Muscle layer of colon (tissue), 2 donors: Measurements from ENCODE around the gene SPPL2B.

Experiments used
- H3K27ac ChIP-seq: one replicate; pipeline ENCODE4 v1.7.0; 2013; ENCODE audit warnings: low read depth, mild to moderate bottlenecking, low read length, moderate library complexity
- H3K27me3 ChIP-seq, 2 donors: one replicate each; pipeline ENCODE4 v1.7.0; 2013; ENCODE audit warnings: low read length in 2 of 2, mild to moderate bottlenecking in 2 of 2; ENCODE audit not compliant: insufficient read depth in 2 of 2, control insufficient read depth in 1 of 2
- H3K36me3 ChIP-seq: one replicate; pipeline ENCODE4 v1.7.0; 2013; ENCODE audit warnings: mild to moderate bottlenecking, low read length; ENCODE audit not compliant: insufficient read depth
- H3K4me1 ChIP-seq: one replicate; pipeline ENCODE4 v1.7.0; 2013; ENCODE audit warnings: mild to moderate bottlenecking, low read length; ENCODE audit not compliant: insufficient read depth
- H3K4me3 ChIP-seq, 2 donors: one replicate each; pipeline ENCODE4 v1.7.0; 2013; ENCODE audit warnings: low read length in 2 of 2, low read depth in 1 of 2, mild to moderate bottlenecking in 1 of 2, moderate library complexity in 1 of 2
- H3K9ac ChIP-seq: one replicate; pipeline ENCODE4 v1.7.0; 2013; ENCODE audit warnings: low read length
- H3K9me3 ChIP-seq: one replicate; pipeline ENCODE4 v1.7.0; 2013; ENCODE audit warnings: mild to moderate bottlenecking, low read length
- donor health status: abdominal sarcoma.
- donor health status: Adenocarcinoma of cecum.

SPPL2B gene

DNA sequence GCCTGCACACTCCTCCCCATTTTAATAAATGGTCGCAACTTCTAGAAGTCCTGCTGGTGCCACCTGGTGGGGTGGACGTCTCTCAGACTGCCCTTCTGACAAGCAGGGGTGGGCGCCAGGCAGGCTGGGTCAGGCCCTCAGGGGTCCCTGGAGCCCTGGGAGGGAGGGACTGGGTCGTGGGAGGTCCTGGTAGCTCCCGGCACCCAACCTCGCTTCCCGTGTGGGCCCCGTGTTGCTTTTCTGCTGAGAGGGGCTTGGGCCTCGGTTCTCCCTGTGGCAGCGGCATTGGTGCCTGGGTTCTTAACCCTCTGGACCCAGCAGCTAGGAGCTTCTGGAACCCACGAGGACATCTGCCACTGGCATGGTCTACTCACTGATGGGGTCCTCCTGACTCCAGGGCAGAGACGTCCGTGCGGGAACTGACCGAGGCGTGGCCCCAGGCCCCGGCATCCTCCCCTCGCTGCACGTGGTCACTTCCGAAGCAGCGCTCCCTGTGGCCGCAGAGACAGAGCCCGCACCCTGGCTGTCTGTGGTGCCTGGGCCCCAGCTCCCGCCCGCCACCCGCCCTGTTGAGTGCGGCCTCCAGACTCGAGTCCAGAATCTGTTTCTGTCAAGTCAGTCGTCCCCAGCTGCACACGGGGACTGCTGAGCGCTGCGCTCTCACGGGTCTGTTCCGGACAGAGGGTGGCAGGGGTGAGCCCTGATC lies 25.6 kb downstream of the SPPL2B start:
- Histone ChIP-seq H3K36me3 (peaks cover 5% of the 10 kb centered on the region), H3K9me3 (no peaks in the 10 kb centered on the region), H3K9ac (no peak overlapping the region), H3K27ac (no peak overlapping the region), H3K4me1 (no peaks in the 10 kb centered on the region), H3K27me3 (no peaks in the 10 kb centered on the region), H3K4me3 (no peak overlapping the region)

DNA sequence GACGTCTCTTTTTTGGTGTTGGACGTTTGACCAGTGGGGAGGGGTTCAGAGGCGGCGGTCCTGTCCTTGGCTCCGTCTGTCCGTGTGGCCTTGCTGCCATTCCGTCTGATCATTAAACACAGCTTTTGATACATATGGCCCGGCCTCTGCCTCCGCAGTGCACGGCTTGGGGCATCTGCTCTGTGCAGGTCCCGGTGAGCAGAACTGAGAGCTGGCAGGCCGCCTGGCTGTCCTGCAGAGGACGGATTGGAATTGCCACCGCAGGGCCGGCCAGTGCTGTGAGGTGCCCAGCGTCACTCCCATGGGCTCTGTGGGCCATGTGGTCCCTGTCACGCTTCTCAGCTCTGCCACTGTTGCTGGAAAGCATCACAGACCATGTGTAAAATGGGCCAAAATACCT lies 26.2 kb downstream of the SPPL2B start:
- Histone ChIP-seq H3K27ac (no peak overlapping the region), H3K4me1 (no peaks in the 10 kb centered on the region), H3K36me3 (peaks cover 4% of the 10 kb centered on the region), H3K27me3 (peaks cover 0 to under 1% of the 10 kb centered on the region in 2 donors), H3K9ac (no peak overlapping the region), H3K4me3 (no peak overlapping the region), H3K9me3 (no peaks in the 10 kb centered on the region)

DNA sequence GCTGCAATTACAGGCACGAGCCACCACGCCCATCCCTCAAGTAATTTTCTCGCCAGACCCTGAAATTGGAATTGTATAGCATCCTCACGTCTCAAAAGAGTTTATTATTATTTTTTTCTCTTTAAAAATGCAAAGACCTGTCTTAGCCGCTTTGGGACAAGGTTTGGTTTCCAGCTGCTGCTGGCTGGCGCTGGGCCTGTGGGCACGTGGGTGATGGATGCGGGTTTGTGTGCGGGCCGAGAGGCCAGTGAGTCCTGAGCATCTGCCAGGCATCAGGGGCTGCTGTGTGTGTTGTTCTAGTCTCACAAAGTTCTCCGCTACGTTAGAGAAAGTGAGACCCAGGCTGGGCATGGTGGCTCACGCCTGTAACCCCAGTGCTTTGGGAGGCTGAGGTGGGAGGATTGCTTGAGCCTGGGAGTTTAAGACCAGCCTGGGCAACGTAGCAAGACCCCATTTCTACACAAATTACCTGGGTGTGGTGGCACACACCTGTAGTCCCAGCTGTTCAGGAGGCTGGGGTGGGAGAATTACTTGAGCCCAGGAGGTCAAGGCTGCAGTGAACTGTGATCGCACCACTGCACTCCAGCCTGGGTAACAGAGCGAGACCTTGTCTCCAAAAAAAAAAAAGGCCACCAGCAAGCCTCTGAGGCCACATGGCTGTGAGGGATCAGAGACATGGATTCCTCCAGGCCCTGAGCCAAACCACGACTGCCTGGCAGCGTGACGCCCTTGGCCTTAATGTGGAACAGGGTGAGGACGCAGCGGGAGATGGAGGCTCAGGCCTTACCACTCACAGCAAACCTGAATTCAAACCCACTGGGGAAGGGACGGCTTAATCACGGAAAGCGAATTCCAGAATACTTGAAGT lies 26.9 kb downstream of the SPPL2B start:
- Histone ChIP-seq H3K9ac (no peak overlapping the region), H3K9me3 (no peaks in the 10 kb centered on the region), H3K36me3 (peaks cover 4% of the 10 kb centered on the region), H3K4me1 (no peaks in the 10 kb centered on the region), H3K4me3 (no peak overlapping the region), H3K27ac (no peak overlapping the region), H3K27me3 (peaks cover 0 to 8% of the 10 kb centered on the region in 2 donors)

DNA sequence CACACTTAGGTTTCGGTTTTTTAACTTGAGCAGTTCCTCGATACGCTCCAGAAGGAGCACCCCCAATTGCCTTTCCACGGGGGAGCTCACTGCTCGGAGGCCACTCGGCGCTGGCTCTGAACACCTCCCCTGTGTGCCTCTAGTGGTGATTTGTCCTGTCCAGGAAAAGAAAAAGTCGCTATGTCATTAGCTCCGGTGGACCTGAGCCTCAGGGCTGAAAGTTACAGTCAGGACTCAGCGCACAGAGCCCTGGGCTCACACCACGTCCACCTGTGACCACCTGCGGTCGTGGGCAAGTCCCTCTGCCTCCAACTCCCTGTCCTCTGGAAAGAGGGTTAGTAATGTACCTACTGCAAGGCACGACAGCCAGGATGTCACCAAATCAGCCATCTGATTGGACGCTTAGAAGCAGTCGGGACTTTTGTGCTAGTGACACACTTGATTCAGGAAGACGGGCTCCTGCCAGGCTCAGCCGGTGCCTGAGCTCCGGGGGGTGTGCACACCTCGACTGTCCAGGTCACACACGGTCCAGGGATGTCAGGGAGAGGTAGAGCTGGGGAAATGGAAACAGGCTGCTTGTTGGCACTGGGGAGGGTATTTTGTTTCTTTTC lies 27.7 kb downstream of the SPPL2B start:
- H3K4me3 ChIP-seq = no peak overlapping the region
- no peaks in the 10 kb centered on the region for H3K4me1 ChIP-seq
- H3K9ac ChIP-seq = no peak overlapping the region
- no peak overlapping the region for H3K27ac ChIP-seq
- no peaks in the 10 kb centered on the region for H3K9me3 ChIP-seq
- no peaks in the 10 kb centered on the region for H3K36me3 ChIP-seq
- H3K27me3 ChIP-seq = peaks cover 0 to 13% of the 10 kb centered on the region in 2 donors

DNA sequence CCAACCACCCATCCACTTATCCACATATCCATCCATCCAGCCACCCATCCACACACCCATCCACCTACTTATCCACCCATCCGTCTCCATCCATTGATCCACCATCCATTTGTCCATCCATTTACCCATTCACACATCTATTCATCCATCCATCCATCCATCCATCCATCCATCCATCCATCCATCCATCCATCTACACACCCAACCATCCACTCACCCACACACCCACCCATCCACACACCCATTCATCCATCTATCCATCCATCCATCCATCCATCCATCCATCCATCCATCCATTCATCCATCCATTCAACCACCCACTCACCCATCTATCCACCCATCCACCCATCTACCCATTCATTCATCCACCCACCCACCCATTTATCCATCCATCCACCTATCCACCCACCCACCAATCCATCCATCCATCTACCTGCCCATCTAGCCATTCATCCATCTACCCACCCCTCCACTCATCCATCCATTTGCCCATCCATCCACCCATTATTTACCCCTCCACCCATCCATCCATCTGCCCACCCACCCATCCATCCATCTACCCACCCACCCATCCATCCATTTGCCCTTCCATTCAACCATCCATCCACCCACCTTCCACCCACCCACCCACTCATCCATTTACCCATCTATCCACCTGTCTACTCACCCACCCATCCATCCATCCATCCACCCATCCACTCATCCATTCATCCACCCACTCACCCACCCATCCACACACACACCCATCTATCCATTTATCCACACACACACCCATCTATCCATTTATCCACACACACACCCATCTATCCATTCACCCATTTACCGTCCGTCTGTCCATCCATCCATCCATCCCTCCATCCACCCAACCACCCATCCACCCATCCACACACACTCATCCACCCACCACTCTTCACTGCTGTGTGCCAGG lies 29.1 kb downstream of the SPPL2B start:
- H3K27ac ChIP-seq = no peak overlapping the region
- no peak overlapping the region for H3K9ac ChIP-seq
- H3K27me3 ChIP-seq = peaks cover 11 to 24% of the 10 kb centered on the region in 2 donors
- H3K9me3 ChIP-seq = no peaks in the 10 kb centered on the region
- no peaks in the 10 kb centered on the region for H3K4me1 ChIP-seq
- no peaks in the 10 kb centered on the region for H3K36me3 ChIP-seq
- no peak overlapping the region for H3K4me3 ChIP-seq

DNA sequence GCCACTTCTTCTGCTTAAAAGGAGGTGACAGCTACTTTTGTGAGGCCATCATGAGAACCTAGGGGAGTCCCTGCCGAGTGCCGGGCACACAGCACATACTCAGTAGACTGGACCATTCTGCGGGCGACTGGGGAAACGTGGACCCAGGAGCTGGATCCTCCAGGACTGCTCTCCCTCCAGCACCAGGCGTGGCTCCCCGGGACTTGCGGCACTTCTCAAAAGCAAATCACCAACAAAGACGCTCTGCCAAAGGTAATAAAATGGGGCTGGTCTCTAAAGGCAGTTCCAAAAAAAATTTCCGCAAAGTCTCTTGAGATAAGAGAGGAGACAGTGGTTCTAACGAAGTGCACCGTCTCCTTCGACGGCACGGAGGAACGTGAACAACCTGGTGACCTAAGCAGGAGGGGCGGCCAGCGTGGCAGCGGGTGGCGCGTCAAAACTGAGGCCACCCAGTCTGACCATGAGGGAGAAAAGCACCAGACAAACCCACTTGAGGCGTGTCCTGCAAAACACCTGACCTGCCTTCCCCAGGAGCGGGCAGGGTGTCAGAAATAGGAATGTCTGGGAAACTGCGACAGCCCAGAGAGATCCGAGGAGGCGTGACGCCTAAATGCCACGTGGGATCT lies 30.2 kb downstream of the SPPL2B start:
- Histone ChIP-seq H3K27me3 (peaks cover 12 to 32% of the 10 kb centered on the region in 2 donors), H3K4me1 (no peaks in the 10 kb centered on the region), H3K36me3 (no peaks in the 10 kb centered on the region), H3K9me3 (no peaks in the 10 kb centered on the region), H3K4me3 (no peak overlapping the region), H3K9ac (no peak overlapping the region), H3K27ac (no peak overlapping the region)

DNA sequence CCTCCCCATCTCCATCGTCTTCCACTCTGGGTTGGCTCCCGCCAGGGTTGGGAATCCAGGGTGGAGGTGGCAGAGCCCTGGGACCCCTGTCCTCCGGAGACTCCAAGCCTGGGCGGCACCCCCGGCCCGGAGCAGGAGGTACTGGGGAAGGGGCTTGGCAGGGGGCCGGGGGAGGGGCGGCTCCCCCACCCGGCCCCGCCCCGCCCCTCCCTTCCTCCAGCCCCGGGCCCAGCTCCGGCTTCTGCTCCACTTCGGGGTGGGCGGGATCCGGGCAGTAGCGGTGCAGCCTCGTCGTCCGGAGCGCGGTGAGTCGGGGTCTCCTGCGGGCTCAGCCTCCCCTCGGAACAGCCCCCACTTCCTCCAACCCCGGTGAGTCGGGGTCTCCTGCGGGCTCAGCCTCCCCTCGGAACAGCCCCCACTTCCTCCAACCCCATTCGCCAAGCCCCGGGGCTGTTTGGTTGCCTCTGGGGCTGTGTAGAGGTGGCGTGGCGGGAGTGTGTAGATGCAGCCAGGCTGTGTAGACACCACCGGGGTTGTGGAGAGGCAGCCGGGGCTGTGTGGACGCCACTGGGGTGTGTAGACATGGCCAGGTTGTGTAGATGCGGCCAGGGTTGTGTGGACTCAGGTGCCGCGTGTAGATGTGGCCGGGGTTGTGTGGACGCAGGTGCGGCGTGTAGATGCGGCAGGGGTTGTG lies 31.7 kb downstream of the SPPL2B start, which contains the start of gene TMPRSS9:
TSS of gene TMPRSS9 (plus strand) at position 274 of the 694 bp plus-strand sequence. CDS start 29,521 bp downstream, outside the sequence.
- H3K4me1 ChIP-seq = no peaks in the 10 kb centered on the region
- no peak within 1 kb of the TSS for H3K27ac ChIP-seq
- peaks cover 19 to 37% of the 10 kb centered on the region in 2 donors for H3K27me3 ChIP-seq
- no peak within 1 kb of the TSS for H3K4me3 ChIP-seq
- no peaks in the 10 kb centered on the region for H3K9me3 ChIP-seq
- H3K36me3 ChIP-seq = no peaks in the 10 kb centered on the region
- H3K9ac ChIP-seq = no peak within 1 kb of the TSS

DNA sequence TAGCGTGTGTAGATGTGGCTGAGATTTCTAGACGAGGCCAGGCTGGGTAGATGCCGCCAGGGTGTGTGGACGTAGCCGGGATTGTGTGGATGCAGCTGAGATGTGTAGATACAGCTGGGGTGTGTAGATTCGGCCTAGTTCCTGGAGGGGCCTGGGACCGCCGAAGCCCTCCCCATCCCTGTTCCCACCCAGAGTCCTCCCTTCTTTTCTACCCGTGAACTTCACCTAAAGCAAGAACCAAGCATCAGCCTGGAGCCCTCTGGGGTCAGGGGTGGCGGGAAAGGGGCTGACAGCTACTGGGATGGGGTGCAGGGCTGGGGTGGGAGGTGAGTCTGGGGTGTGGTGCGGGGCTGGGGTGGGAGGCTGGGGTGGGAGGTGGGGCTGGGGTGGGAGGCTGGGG lies 32.3 kb downstream of the SPPL2B start:
- no peak overlapping the region for H3K27ac ChIP-seq
- no peaks in the 10 kb centered on the region for H3K36me3 ChIP-seq
- no peaks in the 10 kb centered on the region for H3K4me1 ChIP-seq
- no peak overlapping the region for H3K4me3 ChIP-seq
- no peak overlapping the region for H3K9ac ChIP-seq
- H3K27me3 ChIP-seq = peaks cover 19 to 37% of the 10 kb centered on the region in 2 donors
- no peaks in the 10 kb centered on the region for H3K9me3 ChIP-seq

DNA sequence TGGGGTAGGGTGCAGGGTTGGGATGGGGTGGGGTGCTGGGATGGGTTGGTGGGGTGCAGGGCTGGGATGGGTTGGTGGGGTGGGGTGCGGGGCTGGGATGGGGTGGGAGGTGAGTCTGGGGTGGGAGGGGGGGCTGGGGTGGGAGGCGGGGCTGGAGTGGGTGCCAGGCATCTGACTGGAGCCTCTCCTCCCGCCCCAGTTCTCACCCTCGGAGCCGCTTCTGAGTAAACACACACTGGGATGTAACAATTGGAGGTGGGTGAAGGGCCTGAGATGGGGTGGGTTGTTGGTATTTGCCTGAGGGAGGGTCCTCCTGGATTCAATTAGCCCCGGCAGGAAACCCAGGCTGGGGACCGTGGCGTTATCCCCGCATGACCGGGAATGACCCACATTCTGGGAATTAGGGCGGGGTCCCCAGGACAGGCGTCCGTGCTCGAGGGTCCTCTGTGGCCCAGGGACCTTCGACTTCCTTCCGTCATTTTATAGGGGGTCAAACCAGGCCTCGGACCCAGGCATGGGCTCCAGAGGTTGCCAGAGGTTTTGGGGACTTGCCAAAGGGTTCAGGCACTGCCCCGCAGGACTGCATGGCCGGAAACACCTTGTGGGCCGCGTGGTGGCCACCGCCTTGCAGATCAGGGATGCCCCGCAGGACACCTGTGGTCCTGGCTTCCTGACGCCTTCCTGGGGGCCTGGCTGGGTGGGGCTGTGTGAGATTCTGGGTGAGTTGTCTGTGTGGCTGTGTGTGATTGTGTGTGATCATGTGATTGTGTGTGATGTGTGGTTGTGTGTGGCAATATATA lies 33.0 kb downstream of the SPPL2B start:
- Histone ChIP-seq H3K4me1 (no peaks in the 10 kb centered on the region), H3K4me3 (no peak overlapping the region), H3K9me3 (no peaks in the 10 kb centered on the region), H3K9ac (no peak overlapping the region), H3K27me3 (peaks cover 19 to 37% of the 10 kb centered on the region in 2 donors), H3K27ac (no peak overlapping the region), H3K36me3 (no peaks in the 10 kb centered on the region)
